PC-3 (cell line): ENCODE data around the gene DEUP1.

Source experiments
- EZH2 ChIP-seq: fragments of 300-600 bp; sonication (generic); IDR thresholded peaks from one replicate; pipeline ENCODE4 v1.6.1; 2017; ENCODE audit warnings: antibody characterized with exemption, mild to moderate bottlenecking, low read length; ENCODE audit not compliant: unreplicated experiment
- EZH2phosphoT487 ChIP-seq: fragments of 300-600 bp; sonication (generic); IDR thresholded peaks from 2 replicates; pipeline ENCODE4 v1.6.1; 2018; ENCODE audit warnings: mild to moderate bottlenecking, antibody characterized with exemption, low read length, borderline replicate concordance
- TF ChIP-seq, protein P1 (sequence below): fragments of 300-600 bp; sonication (generic); conservative IDR thresholded peaks from 2 replicates; pipeline ENCODE4 v1.5.1; 2017; ENCODE audit warnings: antibody characterized with exemption, low read depth, mild to moderate bottlenecking, low read length

DNA sequence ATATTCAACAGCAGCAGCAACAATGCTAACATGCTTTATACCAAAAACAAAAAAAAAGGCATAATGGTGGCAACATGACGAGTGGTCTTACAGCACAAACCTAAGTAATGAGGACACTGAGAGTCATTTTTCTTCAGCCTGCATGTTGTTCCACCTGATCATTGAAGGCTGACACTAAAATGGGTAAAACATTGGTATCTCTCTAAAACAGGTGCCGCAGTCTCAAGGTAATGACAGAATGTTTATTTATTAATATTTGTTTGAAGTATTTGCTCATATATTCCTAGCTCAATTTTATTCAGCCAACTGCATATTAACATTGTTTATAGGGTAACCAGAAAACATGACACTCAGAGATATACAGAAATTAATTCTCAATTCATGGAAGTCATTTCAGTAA, 8.3 kb upstream of the DEUP1 start:
- TF ChIP-seq, protein P1, sequence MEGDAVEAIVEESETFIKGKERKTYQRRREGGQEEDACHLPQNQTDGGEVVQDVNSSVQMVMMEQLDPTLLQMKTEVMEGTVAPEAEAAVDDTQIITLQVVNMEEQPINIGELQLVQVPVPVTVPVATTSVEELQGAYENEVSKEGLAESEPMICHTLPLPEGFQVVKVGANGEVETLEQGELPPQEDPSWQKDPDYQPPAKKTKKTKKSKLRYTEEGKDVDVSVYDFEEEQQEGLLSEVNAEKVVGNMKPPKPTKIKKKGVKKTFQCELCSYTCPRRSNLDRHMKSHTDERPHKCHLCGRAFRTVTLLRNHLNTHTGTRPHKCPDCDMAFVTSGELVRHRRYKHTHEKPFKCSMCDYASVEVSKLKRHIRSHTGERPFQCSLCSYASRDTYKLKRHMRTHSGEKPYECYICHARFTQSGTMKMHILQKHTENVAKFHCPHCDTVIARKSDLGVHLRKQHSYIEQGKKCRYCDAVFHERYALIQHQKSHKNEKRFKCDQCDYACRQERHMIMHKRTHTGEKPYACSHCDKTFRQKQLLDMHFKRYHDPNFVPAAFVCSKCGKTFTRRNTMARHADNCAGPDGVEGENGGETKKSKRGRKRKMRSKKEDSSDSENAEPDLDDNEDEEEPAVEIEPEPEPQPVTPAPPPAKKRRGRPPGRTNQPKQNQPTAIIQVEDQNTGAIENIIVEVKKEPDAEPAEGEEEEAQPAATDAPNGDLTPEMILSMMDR = no peak
- TF ChIP-seq EZH2phosphoT487 = no peak
- TF ChIP-seq EZH2 = no peak
